ENCODE measurements around the gene BACH2.

- TF ChIP-seq POLR2A (IDR thresholded peaks at IDR 0.05; ENCODE audit: low read depth, low read length), result no peak
- no peak for TF ChIP-seq CTCF (IDR thresholded peaks at IDR 0.05 in 2 of 3, conservative IDR thresholded peaks at IDR 0.05 in 1 of 3; ENCODE audit: control insufficient read depth in 2 of 3, extremely low read depth in 1 of 3, insufficient read depth in 1 of 3, low read depth in 3 of 3, low read length in 3 of 3)
- no peak for TF ChIP-seq ETV6 (conservative IDR thresholded peaks at IDR 0.05 in 1 of 2, IDR thresholded peaks at IDR 0.05 in 1 of 2; ENCODE audit: borderline replicate concordance in 1 of 2, low read depth in 1 of 2)
- no peak for TF ChIP-seq RFX5 (IDR thresholded peaks at IDR 0.05; ENCODE audit: low read depth, low read length)
- no peak for TF ChIP-seq MAX (IDR thresholded peaks at IDR 0.05; ENCODE audit: low read depth, low read length)
- no peak for TF ChIP-seq SMC3 (IDR thresholded peaks at IDR 0.05; ENCODE audit: borderline replicate concordance, low read length)
- no peak for TF ChIP-seq HDAC2 (IDR thresholded peaks at IDR 0.05)
- no peak for TF ChIP-seq POLR2AphosphoS5 (IDR thresholded peaks at IDR 0.05; ENCODE audit: low read length)
- no peak for TF ChIP-seq GATAD2B (conservative IDR thresholded peaks at IDR 0.05; ENCODE audit: low read depth)
- no peak for TF ChIP-seq EZH2 (IDR thresholded peaks at IDR 0.05; ENCODE audit: borderline replicate concordance, control insufficient read depth, low read depth, low read length)
- no peak for TF ChIP-seq SUZ12 (IDR thresholded peaks at IDR 0.05; ENCODE audit: unreplicated experiment)
- no peak for TF ChIP-seq KLF5 (IDR thresholded peaks at IDR 0.05; ENCODE audit: partially characterized antibody)
- no peak for TF ChIP-seq MEF2A (IDR thresholded peaks at IDR 0.05; ENCODE audit: insufficient read depth, low read depth, low read length)
- TF ChIP-seq PBX3 (IDR thresholded peaks at IDR 0.05; ENCODE audit: insufficient replicate concordance, low read depth, low read length), result no peak
Measured at GRCh38 chr6:90144396-90144795, 152.2 kb downstream of the BACH2 start.
